ENCODE data around the gene SIX3.

GRCh38 chr2:44897406-44897805 is 44.1 kb upstream of the SIX3 start:
- TF ChIP-seq, protein P1, sequence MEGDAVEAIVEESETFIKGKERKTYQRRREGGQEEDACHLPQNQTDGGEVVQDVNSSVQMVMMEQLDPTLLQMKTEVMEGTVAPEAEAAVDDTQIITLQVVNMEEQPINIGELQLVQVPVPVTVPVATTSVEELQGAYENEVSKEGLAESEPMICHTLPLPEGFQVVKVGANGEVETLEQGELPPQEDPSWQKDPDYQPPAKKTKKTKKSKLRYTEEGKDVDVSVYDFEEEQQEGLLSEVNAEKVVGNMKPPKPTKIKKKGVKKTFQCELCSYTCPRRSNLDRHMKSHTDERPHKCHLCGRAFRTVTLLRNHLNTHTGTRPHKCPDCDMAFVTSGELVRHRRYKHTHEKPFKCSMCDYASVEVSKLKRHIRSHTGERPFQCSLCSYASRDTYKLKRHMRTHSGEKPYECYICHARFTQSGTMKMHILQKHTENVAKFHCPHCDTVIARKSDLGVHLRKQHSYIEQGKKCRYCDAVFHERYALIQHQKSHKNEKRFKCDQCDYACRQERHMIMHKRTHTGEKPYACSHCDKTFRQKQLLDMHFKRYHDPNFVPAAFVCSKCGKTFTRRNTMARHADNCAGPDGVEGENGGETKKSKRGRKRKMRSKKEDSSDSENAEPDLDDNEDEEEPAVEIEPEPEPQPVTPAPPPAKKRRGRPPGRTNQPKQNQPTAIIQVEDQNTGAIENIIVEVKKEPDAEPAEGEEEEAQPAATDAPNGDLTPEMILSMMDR (IDR thresholded peaks at IDR 0.05) = no peak
- TF ChIP-seq EZH2 (IDR thresholded peaks at IDR 0.05; ENCODE audit: borderline replicate concordance, insufficient read depth, low read depth, low read length, poor library complexity, severe bottlenecking) = no peak

All from B cell (primary cell).